GM23338 (cell line): ENCODE measurements around the gene DMD. TPM values are rescaled to one million over a fixed set of nuclear protein-coding genes. Genes with fewer than 3 reads are reported as not detected.

Source experiments
- EZH2 ChIP-seq: fragments of 200-600 bp; sonication (generic); IDR thresholded peaks from one replicate; pipeline ENCODE4 v1.8.0; 2017; ENCODE audit warnings: antibody characterized with exemption, mild to moderate bottlenecking, low read depth; ENCODE audit not compliant: unreplicated experiment
- EZH2phosphoT487 ChIP-seq: fragments of 200-600 bp; sonication (generic); IDR thresholded peaks from one replicate; pipeline ENCODE4 v1.8.1; 2018; ENCODE audit warnings: antibody characterized with exemption; ENCODE audit not compliant: unreplicated experiment
- NANOG ChIP-seq: IDR thresholded peaks from 2 replicates; pipeline ENCODE4 v1.6.1; 2016; ENCODE audit warnings: antibody characterized with exemption, borderline replicate concordance
- STAT1 ChIP-seq: IDR thresholded peaks from one replicate; pipeline ENCODE4 v1.6.1; 2016; ENCODE audit warnings: antibody characterized with exemption; ENCODE audit not compliant: unreplicated experiment
- ZNF114 ChIP-seq: fragments of 250-450 bp; sonication (Bioruptor Pico); IDR thresholded peaks from 2 replicates; pipeline ENCODE4 v1.5.0; 2020; ENCODE audit warnings: mild to moderate bottlenecking, moderate library complexity
- ZNF331 ChIP-seq: fragments of 250-450 bp; sonication (Bioruptor Pico); IDR thresholded peaks from 2 replicates; pipeline ENCODE4 v1.5.0; 2020; ENCODE audit warnings: low read depth, mild to moderate bottlenecking, moderate library complexity
- polyA plus RNA-seq: library from polyadenylated mRNA; unstranded; fragments of >200 nt; fragmentation: Nextera tagmentation; extraction: Ambion mirVana; gene quantifications from 2 replicates; pipeline ENCODE4 v1.2.1, GENCODE V29; 2016
- total RNA-seq: library from RNA; depleted of rRNA; stranded (reverse); fragments of >200 nt; shearing (Covaris generic); gene quantifications from 2 replicates; pipeline ENCODE4 v1.2.3, GENCODE V29; 2014
- TF ChIP-seq, protein P1 (sequence below): fragments of 250-450 bp; sonication (Bioruptor Pico); IDR thresholded peaks from 2 replicates; pipeline ENCODE4 v1.5.0; 2020; ENCODE audit warnings: mild to moderate bottlenecking, moderate library complexity
- TF ChIP-seq, protein P2 (sequence below): IDR thresholded peaks from 2 replicates; pipeline ENCODE4 v1.6.1; 2016; ENCODE audit warnings: antibody characterized with exemption
- TF ChIP-seq, protein P3 (sequence below), 2 experiments: fragments of 200-600 bp in 1 of 2; sonication (generic) in 1 of 2; conservative IDR thresholded peaks; 2 replicates each; pipeline versions ENCODE4 v1.5.1 to v1.6.1; 2016 to 2017; ENCODE audit warnings: antibody characterized with exemption in 2 of 2, low read depth in 2 of 2, mild to moderate bottlenecking in 2 of 2, moderate library complexity in 1 of 2

The DMD gene
- total and polyA plus RNA-seq, 2 experiments from 2014 or later, result 4.5 to 7.6 TPM

DNA sequence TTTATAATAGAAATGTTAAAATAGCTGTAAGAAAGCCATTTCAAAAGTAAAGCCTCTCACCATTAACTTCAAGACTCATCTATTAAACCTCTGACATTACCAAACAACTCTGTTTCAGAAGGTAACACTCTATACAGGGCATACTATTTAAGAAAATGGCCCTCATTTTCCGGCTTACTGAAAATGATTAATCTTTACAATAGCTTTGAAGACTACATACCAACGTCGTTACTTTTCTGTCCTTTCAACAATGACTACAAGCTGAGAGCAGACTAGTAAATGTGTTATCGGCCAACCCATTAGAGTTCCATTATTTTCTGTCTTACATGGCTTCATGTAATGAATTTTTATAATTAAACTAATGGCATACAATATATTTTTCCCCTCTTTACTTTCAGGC lies 1545.9 kb downstream of the DMD start (continued):
- TF ChIP-seq, protein P1, sequence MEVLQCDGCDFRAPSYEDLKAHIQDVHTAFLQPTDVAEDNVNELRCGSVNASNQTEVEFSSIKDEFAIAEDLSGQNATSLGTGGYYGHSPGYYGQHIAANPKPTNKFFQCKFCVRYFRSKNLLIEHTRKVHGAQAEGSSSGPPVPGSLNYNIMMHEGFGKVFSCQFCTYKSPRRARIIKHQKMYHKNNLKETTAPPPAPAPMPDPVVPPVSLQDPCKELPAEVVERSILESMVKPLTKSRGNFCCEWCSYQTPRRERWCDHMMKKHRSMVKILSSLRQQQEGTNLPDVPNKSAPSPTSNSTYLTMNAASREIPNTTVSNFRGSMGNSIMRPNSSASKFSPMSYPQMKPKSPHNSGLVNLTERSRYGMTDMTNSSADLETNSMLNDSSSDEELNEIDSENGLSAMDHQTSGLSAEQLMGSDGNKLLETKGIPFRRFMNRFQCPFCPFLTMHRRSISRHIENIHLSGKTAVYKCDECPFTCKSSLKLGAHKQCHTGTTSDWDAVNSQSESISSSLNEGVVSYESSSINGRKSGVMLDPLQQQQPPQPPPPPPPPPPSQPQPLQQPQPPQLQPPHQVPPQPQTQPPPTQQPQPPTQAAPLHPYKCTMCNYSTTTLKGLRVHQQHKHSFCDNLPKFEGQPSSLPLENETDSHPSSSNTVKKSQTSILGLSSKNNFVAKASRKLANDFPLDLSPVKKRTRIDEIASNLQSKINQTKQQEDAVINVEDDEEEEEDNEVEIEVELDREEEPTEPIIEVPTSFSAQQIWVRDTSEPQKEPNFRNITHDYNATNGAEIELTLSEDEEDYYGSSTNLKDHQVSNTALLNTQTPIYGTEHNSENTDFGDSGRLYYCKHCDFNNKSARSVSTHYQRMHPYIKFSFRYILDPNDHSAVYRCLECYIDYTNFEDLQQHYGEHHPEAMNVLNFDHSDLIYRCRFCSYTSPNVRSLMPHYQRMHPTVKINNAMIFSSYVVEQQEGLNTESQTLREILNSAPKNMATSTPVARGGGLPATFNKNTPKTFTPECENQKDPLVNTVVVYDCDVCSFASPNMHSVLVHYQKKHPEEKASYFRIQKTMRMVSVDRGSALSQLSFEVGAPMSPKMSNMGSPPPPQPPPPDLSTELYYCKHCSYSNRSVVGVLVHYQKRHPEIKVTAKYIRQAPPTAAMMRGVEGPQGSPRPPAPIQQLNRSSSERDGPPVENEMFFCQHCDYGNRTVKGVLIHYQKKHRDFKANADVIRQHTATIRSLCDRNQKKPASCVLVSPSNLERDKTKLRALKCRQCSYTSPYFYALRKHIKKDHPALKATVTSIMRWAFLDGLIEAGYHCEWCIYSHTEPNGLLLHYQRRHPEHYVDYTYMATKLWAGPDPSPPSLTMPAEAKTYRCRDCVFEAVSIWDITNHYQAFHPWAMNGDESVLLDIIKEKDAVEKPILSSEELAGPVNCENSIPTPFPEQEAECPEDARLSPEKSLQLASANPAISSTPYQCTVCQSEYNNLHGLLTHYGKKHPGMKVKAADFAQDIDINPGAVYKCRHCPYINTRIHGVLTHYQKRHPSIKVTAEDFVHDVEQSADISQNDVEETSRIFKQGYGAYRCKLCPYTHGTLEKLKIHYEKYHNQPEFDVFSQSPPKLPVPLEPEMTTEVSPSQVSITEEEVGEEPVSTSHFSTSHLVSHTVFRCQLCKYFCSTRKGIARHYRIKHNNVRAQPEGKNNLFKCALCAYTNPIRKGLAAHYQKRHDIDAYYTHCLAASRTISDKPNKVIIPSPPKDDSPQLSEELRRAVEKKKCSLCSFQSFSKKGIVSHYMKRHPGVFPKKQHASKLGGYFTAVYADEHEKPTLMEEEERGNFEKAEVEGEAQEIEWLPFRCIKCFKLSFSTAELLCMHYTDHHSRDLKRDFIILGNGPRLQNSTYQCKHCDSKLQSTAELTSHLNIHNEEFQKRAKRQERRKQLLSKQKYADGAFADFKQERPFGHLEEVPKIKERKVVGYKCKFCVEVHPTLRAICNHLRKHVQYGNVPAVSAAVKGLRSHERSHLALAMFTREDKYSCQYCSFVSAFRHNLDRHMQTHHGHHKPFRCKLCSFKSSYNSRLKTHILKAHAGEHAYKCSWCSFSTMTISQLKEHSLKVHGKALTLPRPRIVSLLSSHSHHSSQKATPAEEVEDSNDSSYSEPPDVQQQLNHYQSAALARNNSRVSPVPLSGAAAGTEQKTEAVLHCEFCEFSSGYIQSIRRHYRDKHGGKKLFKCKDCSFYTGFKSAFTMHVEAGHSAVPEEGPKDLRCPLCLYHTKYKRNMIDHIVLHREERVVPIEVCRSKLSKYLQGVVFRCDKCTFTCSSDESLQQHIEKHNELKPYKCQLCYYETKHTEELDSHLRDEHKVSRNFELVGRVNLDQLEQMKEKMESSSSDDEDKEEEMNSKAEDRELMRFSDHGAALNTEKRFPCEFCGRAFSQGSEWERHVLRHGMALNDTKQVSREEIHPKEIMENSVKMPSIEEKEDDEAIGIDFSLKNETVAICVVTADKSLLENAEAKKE (CRISPR knock-in tag), result no peak
- TF ChIP-seq ZNF114 (CRISPR knock-in tag) (no peak), ZNF331 (CRISPR knock-in tag) (no peak), EZH2phosphoT487 (no peak), NANOG (no peak), EZH2 (no peak), STAT1 (no peak)
- TF ChIP-seq, protein P2, sequence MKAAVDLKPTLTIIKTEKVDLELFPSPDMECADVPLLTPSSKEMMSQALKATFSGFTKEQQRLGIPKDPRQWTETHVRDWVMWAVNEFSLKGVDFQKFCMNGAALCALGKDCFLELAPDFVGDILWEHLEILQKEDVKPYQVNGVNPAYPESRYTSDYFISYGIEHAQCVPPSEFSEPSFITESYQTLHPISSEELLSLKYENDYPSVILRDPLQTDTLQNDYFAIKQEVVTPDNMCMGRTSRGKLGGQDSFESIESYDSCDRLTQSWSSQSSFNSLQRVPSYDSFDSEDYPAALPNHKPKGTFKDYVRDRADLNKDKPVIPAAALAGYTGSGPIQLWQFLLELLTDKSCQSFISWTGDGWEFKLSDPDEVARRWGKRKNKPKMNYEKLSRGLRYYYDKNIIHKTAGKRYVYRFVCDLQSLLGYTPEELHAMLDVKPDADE, result no peak
- TF ChIP-seq, protein P3, sequence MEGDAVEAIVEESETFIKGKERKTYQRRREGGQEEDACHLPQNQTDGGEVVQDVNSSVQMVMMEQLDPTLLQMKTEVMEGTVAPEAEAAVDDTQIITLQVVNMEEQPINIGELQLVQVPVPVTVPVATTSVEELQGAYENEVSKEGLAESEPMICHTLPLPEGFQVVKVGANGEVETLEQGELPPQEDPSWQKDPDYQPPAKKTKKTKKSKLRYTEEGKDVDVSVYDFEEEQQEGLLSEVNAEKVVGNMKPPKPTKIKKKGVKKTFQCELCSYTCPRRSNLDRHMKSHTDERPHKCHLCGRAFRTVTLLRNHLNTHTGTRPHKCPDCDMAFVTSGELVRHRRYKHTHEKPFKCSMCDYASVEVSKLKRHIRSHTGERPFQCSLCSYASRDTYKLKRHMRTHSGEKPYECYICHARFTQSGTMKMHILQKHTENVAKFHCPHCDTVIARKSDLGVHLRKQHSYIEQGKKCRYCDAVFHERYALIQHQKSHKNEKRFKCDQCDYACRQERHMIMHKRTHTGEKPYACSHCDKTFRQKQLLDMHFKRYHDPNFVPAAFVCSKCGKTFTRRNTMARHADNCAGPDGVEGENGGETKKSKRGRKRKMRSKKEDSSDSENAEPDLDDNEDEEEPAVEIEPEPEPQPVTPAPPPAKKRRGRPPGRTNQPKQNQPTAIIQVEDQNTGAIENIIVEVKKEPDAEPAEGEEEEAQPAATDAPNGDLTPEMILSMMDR (conservative IDR thresholded peaks at IDR 0.05; ENCODE audit: low read depth in 2 of 2), result no peak
